IPS DF 6.9 (cell line): Measurements from ENCODE around the gene SCN10A.

ENCODE experiments used
- DNase-seq: peaks from one replicate; pipeline ENCODE4 v3.0.0-alpha.2; 2013; ENCODE audit warnings: low read depth, low spot score
- H3K27ac ChIP-seq: one replicate; pipeline ENCODE4 v1.5.1; 2013; ENCODE audit warnings: low read length, control low read depth
- H3K27me3 ChIP-seq: 2 replicates; pipeline ENCODE4 v1.6.1; 2013; ENCODE audit warnings: mild to moderate bottlenecking, low read length; ENCODE audit not compliant: control insufficient read depth, insufficient read depth
- H3K36me3 ChIP-seq: 2 replicates; pipeline ENCODE4 v1.6.1; 2013; ENCODE audit warnings: low read length; ENCODE audit not compliant: control insufficient read depth, insufficient read depth
- H3K4me1 ChIP-seq: 2 replicates; pipeline ENCODE4 v1.6.1; 2013; ENCODE audit warnings: low read length; ENCODE audit not compliant: control insufficient read depth, insufficient read depth
- H3K4me3 ChIP-seq: 2 replicates; pipeline ENCODE4 v1.5.1; 2013; ENCODE audit warnings: mild to moderate bottlenecking, low read length
- H3K9me3 ChIP-seq: 2 replicates; pipeline ENCODE4 v1.6.1; 2013; ENCODE audit warnings: low read length, inconsistent platforms; ENCODE audit not compliant: control insufficient read depth, insufficient read depth
- WGBS: extraction: QIAGEN DNeasy Blood & Tissue Kit; methylation state at CpG from one replicate; pipeline ENCODE4 v1.1.7; 2013; ENCODE audit warnings: mixed read lengths, missing lambda C conversion rate; ENCODE audit not compliant: insufficient read length, insufficient coverage; 5-methylcytosine and 5-hydroxymethylcytosine counted together

The SCN10A gene

GRCh38 chr3:38648024-38648658, 167.9 kb downstream of the SCN10A start:
- no peaks in the 10 kb centered on the region for H3K9me3 ChIP-seq
- H3K4me1 ChIP-seq: 0 out of 2 replicates have a peak, but pooled peaks cover 2% of the 10 kb centered on the region
- no peak overlapping the region; the same call in 1 of the 2 replicates for H3K4me3 ChIP-seq
- no peak for DNase-seq
- H3K27ac ChIP-seq: no peak overlapping the region
- no CpG with 5 or more reads among the region's 7 CpGs for WGBS
- peaks cover 10% of the 10 kb centered on the region; the same call in 1 of the 2 replicates for H3K27me3 ChIP-seq
- no peaks in the 10 kb centered on the region for H3K36me3 ChIP-seq

GRCh38 chr3:38647217-38647970, 168.6 kb downstream of the SCN10A start:
- Histone ChIP-seq H3K36me3 (no peaks in the 10 kb centered on the region), H3K9me3 (no peaks in the 10 kb centered on the region), H3K4me1 (0 out of 2 replicates have a peak, but pooled peaks cover 2% of the 10 kb centered on the region), H3K4me3 (no peak overlapping the region), H3K27me3 (peaks cover 10% of the 10 kb centered on the region; the same call in 1 of the 2 replicates), H3K27ac (no peak overlapping the region)
- no CpG with 5 or more reads among the region's 7 CpGs for WGBS
- DNase-seq: no peak
